ENCODE data around the gene FCN2.

FCN2 gene

GRCh38 chr9:134869554-134870300 is 10.9 kb upstream of the FCN2 start:
- DNase-seq = no peak

- no peak for DNase-seq
These were observed 10.3 kb upstream of the FCN2 start for GRCh38 chr9:134870301-134870694.

- no peak for DNase-seq
These were observed 9.6 kb upstream of the FCN2 start for GRCh38 chr9:134870746-134871662.

- DNase-seq = no peak
These were observed 8.8 kb upstream of the FCN2 start for GRCh38 chr9:134871697-134872340.

- no peak for DNase-seq
These were observed 8.0 kb upstream of the FCN2 start for GRCh38 chr9:134872482-134873231.

GRCh38 chr9:134875371-134875770 is 5.2 kb upstream of the FCN2 start:
- DNase-seq = peak; percentile 48

- DNase-seq = no peak
These were observed 3.1 kb upstream of the FCN2 start for GRCh38 chr9:134877541-134877940.

- no peak for DNase-seq
These were observed 736 bp upstream of the FCN2 start for GRCh38 chr9:134879664-134880483.

- no peak for DNase-seq
These were observed 682 bp downstream of the FCN2 start for GRCh38 chr9:134881313-134881670.

- no peak for DNase-seq
These were observed 1.7 kb downstream of the FCN2 start for GRCh38 chr9:134882204-134882785.

GRCh38 chr9:134883040-134883782 is 2.6 kb downstream of the FCN2 start:
- DNase-seq = no peak

- DNase-seq = no peak
These were observed 3.9 kb downstream of the FCN2 start for GRCh38 chr9:134884492-134884891.

- no peak for DNase-seq
These were observed 4.5 kb downstream of the FCN2 start for GRCh38 chr9:134885001-134885678.

GRCh38 chr9:134885679-134886412 is 5.2 kb downstream of the FCN2 start:
- DNase-seq = no peak

GRCh38 chr9:134886413-134886913 is 5.9 kb downstream of the FCN2 start:
- DNase-seq = no peak

GRCh38 chr9:134887219-134887618 is 6.6 kb downstream of the FCN2 start:
- no peak for DNase-seq

- DNase-seq = peak; percentile 39
These were observed 7.3 kb downstream of the FCN2 start for GRCh38 chr9:134887686-134888602.

- no peak for DNase-seq
These were observed 8.1 kb downstream of the FCN2 start for GRCh38 chr9:134888603-134889190.
